Activated naive CD8-positive, alpha-beta T cell (primary cell): ENCODE results near the gene KCNQ1.
A peak's percentile ranks its signal among the peaks of the same experiment; 100 is the strongest.
"Not testable (repeated sequence)": the region's sequence is repeated elsewhere in the genome, so short reads cannot be mapped to it uniquely, and the experiment has no call there.

Experiments
- H3K27ac Mint-ChIP-seq: one replicate; pipeline ENCODE4 v1.8.0; 2021; ENCODE audit warnings: mixed read lengths
- H3K27me3 Mint-ChIP-seq: one replicate; pipeline ENCODE4 v1.8.0; 2021; ENCODE audit warnings: mixed read lengths
- H3K36me3 Mint-ChIP-seq: one replicate; pipeline ENCODE4 v1.8.0; 2021; ENCODE audit warnings: mixed read lengths
- H3K4me1 Mint-ChIP-seq: one replicate; pipeline ENCODE4 v1.8.0; 2021; ENCODE audit warnings: low read depth, mixed read lengths
- H3K4me3 Mint-ChIP-seq: one replicate; pipeline ENCODE4 v1.8.0; 2021; ENCODE audit warnings: mild to moderate bottlenecking, mixed read lengths
- H3K9me3 Mint-ChIP-seq: one replicate; pipeline ENCODE4 v1.8.0; 2021; ENCODE audit warnings: low read depth, mixed read lengths

KCNQ1 gene

DNA sequence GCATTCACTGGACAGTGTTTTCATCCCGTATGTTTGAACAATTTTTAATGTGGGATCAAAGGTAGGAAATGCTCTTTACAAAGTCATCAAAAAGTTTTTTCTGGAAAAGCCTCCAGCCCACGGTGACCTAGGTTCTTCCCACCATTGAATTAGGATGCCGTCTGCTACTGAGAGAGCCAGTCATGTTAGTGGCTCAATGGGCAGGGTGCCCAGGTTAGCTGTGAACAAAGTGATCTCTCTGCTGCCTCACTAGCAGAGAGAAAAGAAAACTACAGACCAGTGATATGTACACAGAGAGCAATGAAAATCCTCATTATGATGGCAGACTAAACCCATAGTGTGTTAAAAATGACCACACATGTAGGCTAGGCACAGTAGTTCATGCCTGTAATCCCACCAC, 32.4 kb downstream of the KCNQ1 start:
- Mint-ChIP-seq H3K27me3 (no peaks in the 10 kb centered on the region), H3K4me1 (peaks cover 31% of the 10 kb centered on the region), H3K9me3 (peaks cover 9% of the 10 kb centered on the region), H3K27ac (no peak overlapping the region), H3K36me3 (peaks cover 26% of the 10 kb centered on the region), H3K4me3 (no peak overlapping the region)

DNA sequence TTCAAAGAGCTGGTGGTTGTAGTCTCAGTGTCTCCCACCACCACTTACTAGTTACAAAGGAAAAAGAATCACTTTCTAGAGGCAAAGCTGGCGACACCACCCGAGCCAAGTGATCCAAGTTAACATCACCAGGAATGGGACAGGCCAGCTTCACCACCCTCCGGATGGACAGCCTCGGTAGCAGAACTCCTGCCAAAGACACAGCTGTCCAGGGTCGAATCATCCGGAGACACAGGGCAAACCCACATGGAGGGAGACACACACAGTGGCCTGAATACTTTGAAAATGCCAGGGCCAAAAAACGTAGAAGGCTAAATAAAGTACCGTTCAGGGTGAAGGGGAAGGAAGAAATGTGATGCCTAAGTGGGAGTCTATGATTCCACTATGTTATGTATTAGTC, 33.1 kb downstream of the KCNQ1 start:
- Mint-ChIP-seq H3K27me3 (no peaks in the 10 kb centered on the region), H3K4me1 (peaks cover 34% of the 10 kb centered on the region), H3K27ac (no peak overlapping the region), H3K4me3 (no peak overlapping the region), H3K36me3 (peaks cover 26% of the 10 kb centered on the region), H3K9me3 (peaks cover 9% of the 10 kb centered on the region)

DNA sequence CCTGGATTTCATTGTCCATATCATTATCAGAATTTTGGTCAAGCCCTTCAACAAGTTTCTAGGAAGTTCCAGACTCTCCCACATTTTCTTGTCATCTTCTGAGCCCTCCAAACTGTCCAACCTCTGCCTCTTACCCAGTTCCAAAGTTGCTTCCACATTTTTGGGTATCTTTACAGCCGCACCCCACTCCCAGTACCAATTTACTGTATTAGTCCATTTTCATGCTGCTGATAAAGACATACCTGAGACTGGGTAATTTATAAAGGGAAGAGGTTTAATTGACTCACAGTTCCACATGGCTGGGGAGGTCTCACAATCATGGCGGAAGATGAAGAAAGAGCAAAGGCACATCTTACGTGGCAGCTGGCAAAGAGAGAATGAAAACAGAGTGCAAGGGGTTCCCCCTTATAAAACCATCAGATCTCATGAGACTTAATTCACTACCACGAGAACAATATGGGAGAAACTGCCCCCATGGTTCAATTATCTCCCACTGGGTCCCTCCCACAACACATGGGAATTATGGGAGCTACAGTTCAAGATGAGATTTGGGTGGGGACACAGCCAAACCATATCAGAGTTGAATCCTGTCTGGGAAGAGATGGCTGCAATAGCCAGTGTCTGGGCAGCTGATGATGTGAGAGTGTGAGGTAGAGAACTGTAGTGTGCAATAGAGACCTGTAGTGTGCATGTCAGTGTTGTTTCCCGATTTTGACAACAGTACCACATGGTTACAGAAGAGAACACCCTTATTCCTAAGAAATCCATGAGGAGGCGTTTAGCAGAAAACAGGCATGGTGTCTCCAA, 35.5 kb downstream of the KCNQ1 start:
- H3K9me3 Mint-ChIP-seq, H3K27me3 Mint-ChIP-seq: not testable (repeated sequence)
- Mint-ChIP-seq H3K4me1 (peaks cover 31% of the 10 kb centered on the region), H3K36me3 (peaks cover 33% of the 10 kb centered on the region), H3K4me3 (peak overlapping the region; percentile 73), H3K27ac (peak overlapping the region; percentile 77)

- H3K9me3 Mint-ChIP-seq = peaks cover 9% of the 10 kb centered on the region
- no peaks in the 10 kb centered on the region for H3K27me3 Mint-ChIP-seq
- peak overlapping the region; percentile 77 for H3K27ac Mint-ChIP-seq
- peaks cover 37% of the 10 kb centered on the region for H3K36me3 Mint-ChIP-seq
- peak overlapping the region; percentile 73 for H3K4me3 Mint-ChIP-seq
- H3K4me1 Mint-ChIP-seq = peaks cover 26% of the 10 kb centered on the region
Observed at GRCh38 chr11:2480874-2481220, 36.0 kb downstream of the KCNQ1 start.

DNA sequence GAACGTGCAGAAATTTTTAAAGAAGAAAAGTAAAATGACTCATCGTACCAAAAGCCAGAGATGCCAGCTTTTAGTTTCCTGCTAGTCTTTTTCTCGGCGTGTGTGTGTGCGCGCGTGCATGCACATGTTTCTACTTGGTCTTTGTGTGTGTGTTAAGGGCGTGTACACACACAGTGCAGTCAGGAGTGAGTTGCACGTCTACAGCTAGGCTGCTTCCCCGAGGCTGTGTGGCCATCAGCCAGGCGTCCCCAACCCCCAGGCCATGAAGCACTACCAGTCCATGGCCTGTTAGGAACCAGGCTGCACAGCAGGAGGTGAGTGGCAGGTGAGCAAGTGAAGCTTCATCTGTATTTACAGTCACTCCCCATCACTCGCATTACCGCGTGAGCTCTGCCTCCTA, 36.4 kb downstream of the KCNQ1 start:
- H3K4me3 Mint-ChIP-seq = peak overlapping the region; percentile 73

DNA sequence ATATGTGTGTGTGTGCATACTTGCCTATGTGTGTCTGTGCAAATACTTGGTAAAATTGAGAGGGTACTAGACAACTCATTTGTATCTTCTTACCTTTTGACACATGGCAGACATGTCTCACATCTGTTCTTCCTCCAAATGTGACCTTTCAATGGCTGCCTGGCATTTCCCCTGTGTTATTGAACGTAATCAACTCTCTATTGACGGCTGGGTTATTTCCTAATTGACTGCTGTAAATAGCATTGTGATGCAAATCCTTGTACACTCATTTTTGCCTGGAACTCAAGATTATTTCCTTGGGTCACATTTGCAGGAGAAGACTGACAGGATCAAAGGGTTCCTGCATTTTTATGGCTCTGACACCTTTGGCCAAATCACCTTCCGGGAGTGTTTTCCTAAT, 37.4 kb downstream of the KCNQ1 start:
- Mint-ChIP-seq H3K4me3 (no peak overlapping the region), H3K27ac (no peak overlapping the region), H3K27me3 (no peaks in the 10 kb centered on the region), H3K36me3 (peaks cover 43% of the 10 kb centered on the region), H3K4me1 (peaks cover 26% of the 10 kb centered on the region), H3K9me3 (peaks cover 11% of the 10 kb centered on the region)

More for the DNA sequence above, 36.4 kb downstream of the KCNQ1 start:
- Mint-ChIP-seq H3K36me3 (peaks cover 41% of the 10 kb centered on the region), H3K27me3 (no peaks in the 10 kb centered on the region), H3K27ac (peak overlapping the region; percentile 77), H3K9me3 (peaks cover 9% of the 10 kb centered on the region), H3K4me1 (peaks cover 26% of the 10 kb centered on the region)

GRCh38 chr11:2482745-2483144, 37.9 kb downstream of the KCNQ1 start:
- Mint-ChIP-seq H3K9me3 (peaks cover 13% of the 10 kb centered on the region), H3K27ac (no peak overlapping the region), H3K36me3 (peaks cover 42% of the 10 kb centered on the region), H3K27me3 (no peaks in the 10 kb centered on the region), H3K4me3 (no peak overlapping the region), H3K4me1 (peaks cover 26% of the 10 kb centered on the region)

- Mint-ChIP-seq H3K27me3 (no peaks in the 10 kb centered on the region), H3K4me3 (no peak overlapping the region), H3K4me1 (peaks cover 24% of the 10 kb centered on the region), H3K36me3 (peaks cover 42% of the 10 kb centered on the region), H3K9me3 (peaks cover 9% of the 10 kb centered on the region), H3K27ac (no peak overlapping the region)
Observed at GRCh38 chr11:2483426-2483825, 38.6 kb downstream of the KCNQ1 start.

DNA sequence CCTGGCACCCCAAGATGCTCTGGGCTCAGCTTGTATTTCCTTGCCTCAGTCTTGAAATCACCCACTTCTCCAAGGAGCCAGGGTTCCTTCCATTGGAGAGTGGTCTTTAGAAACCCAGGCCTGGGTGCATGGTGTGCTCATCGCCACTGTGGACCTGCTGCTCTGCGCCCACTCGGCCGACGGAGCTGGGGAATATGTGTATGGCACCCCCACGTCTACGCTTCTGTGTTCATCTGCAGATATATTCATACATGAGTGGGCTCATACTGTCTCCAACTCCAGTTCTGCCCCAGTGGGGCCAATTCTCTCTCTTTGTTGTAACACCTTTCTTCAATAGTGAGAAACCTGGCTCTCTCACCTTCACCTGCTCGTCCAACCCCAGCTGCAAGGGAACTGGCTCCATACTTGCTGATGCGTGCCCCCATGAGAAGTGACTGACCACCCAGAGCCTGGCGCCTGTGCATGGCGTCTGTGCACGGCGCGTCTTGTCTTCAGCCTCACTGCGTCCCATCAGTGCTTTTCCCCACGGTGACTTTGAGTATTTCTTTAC, 39.8 kb downstream of the KCNQ1 start:
- peaks cover 43% of the 10 kb centered on the region for H3K36me3 Mint-ChIP-seq
- no peak overlapping the region for H3K4me3 Mint-ChIP-seq
- no peak overlapping the region for H3K27ac Mint-ChIP-seq
- no peaks in the 10 kb centered on the region for H3K27me3 Mint-ChIP-seq
- H3K9me3 Mint-ChIP-seq = peaks cover 12% of the 10 kb centered on the region
- peaks cover 26% of the 10 kb centered on the region for H3K4me1 Mint-ChIP-seq

- Mint-ChIP-seq H3K27me3 (no peaks in the 10 kb centered on the region), H3K9me3 (peaks cover 22% of the 10 kb centered on the region), H3K4me3 (no peak overlapping the region), H3K4me1 (peaks cover 1% of the 10 kb centered on the region), H3K27ac (no peak overlapping the region), H3K36me3 (peaks cover 52% of the 10 kb centered on the region)
Observed at GRCh38 chr11:2488004-2488403, 43.2 kb downstream of the KCNQ1 start.

GRCh38 chr11:2489083-2489482, 44.3 kb downstream of the KCNQ1 start:
- Mint-ChIP-seq H3K27ac (no peak overlapping the region), H3K4me1 (peaks cover 1% of the 10 kb centered on the region), H3K27me3 (no peaks in the 10 kb centered on the region), H3K9me3 (peaks cover 22% of the 10 kb centered on the region), H3K36me3 (peaks cover 55% of the 10 kb centered on the region), H3K4me3 (no peak overlapping the region)

GRCh38 chr11:2497951-2498350, 53.1 kb downstream of the KCNQ1 start:
- H3K4me3 Mint-ChIP-seq, H3K4me1 Mint-ChIP-seq, H3K27me3 Mint-ChIP-seq, H3K27ac Mint-ChIP-seq: not testable (repeated sequence)
- H3K36me3 Mint-ChIP-seq = peaks cover 36% of the 10 kb centered on the region
- H3K9me3 Mint-ChIP-seq = peaks cover 17% of the 10 kb centered on the region

DNA sequence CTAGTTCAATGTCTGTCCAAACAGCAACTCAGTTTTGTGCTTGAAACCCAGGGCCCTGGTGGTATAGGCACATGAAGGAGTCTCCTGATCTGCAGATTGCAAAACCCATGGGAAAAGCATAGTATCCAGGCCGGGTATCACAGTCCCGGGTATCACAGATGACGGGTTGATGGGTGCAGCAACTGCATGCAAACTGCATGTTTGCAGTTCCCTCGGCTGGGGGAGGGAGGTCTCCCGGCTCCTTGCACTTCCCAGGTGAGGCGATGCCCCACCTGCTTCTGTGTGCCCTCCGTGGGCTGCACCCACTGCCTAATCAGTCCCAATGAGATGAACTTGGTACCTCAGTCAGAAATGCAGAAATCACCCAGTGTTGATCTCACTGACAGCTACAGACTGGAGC, 53.9 kb downstream of the KCNQ1 start:
- no peaks in the 10 kb centered on the region for H3K4me1 Mint-ChIP-seq
- no peak overlapping the region for H3K4me3 Mint-ChIP-seq
- H3K27ac Mint-ChIP-seq = no peak overlapping the region
- H3K36me3 Mint-ChIP-seq = peaks cover 36% of the 10 kb centered on the region
- no peaks in the 10 kb centered on the region for H3K27me3 Mint-ChIP-seq
- H3K9me3 Mint-ChIP-seq = peaks cover 17% of the 10 kb centered on the region

- Mint-ChIP-seq H3K36me3 (no peaks in the 10 kb centered on the region), H3K4me3 (no peak overlapping the region), H3K27me3 (no peaks in the 10 kb centered on the region), H3K4me1 (peaks cover 7% of the 10 kb centered on the region), H3K27ac (no peak overlapping the region), H3K9me3 (no peaks in the 10 kb centered on the region)
Observed at GRCh38 chr11:2507212-2507901, 62.5 kb downstream of the KCNQ1 start.

- Mint-ChIP-seq H3K9me3 (no peaks in the 10 kb centered on the region), H3K27me3 (no peaks in the 10 kb centered on the region), H3K4me3 (no peak overlapping the region), H3K4me1 (peaks cover 7% of the 10 kb centered on the region), H3K36me3 (no peaks in the 10 kb centered on the region), H3K27ac (no peak overlapping the region)
Observed at GRCh38 chr11:2507945-2508749, 63.3 kb downstream of the KCNQ1 start.
